AG09319 (cell line): ENCODE data around the gene LDHD.
"Not testable (repeated sequence)": the region's sequence is repeated elsewhere in the genome, so short reads cannot be mapped to it uniquely, and the experiment has no call there.

Experiments used
- DNase-seq: peaks from one replicate; pipeline ENCODE4 v3.0.0-alpha.2; 2010; ENCODE audit warnings: low read depth; ENCODE audit errors: extremely low read depth
- TF ChIP-seq, protein P1 (sequence below): IDR thresholded peaks from 2 replicates; pipeline ENCODE4 v1.5.1; 2011; ENCODE audit warnings: low read depth, mild to moderate bottlenecking, inconsistent platforms, low read length, moderate library complexity

LDHD gene

GRCh38 chr16:75097191-75097761 is 19.3 kb downstream of the LDHD start:
- TF ChIP-seq, protein P1, sequence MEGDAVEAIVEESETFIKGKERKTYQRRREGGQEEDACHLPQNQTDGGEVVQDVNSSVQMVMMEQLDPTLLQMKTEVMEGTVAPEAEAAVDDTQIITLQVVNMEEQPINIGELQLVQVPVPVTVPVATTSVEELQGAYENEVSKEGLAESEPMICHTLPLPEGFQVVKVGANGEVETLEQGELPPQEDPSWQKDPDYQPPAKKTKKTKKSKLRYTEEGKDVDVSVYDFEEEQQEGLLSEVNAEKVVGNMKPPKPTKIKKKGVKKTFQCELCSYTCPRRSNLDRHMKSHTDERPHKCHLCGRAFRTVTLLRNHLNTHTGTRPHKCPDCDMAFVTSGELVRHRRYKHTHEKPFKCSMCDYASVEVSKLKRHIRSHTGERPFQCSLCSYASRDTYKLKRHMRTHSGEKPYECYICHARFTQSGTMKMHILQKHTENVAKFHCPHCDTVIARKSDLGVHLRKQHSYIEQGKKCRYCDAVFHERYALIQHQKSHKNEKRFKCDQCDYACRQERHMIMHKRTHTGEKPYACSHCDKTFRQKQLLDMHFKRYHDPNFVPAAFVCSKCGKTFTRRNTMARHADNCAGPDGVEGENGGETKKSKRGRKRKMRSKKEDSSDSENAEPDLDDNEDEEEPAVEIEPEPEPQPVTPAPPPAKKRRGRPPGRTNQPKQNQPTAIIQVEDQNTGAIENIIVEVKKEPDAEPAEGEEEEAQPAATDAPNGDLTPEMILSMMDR: no peak
- no peak for DNase-seq

DNA sequence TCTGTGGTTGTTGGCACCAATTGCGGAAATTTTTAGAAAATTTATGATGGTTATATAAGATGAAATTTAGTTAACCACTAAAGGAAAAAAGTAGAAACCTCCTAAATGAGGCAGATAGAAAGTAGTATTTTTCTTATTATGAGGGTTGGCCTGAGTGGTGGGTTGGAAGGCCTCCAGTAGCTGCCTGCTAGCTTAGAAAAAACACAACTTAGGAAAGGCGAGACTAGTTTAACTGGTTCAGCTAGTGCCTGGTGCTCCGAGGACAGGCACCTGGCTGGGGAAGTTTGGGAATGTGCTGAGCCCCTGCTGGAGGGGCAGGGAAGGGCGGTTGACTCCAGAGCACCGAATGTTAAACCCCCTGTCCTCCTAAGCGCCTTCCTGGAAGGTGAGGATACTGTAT is 19.9 kb downstream of the LDHD start:
- TF ChIP-seq, protein P1: peak; percentile 14

DNA sequence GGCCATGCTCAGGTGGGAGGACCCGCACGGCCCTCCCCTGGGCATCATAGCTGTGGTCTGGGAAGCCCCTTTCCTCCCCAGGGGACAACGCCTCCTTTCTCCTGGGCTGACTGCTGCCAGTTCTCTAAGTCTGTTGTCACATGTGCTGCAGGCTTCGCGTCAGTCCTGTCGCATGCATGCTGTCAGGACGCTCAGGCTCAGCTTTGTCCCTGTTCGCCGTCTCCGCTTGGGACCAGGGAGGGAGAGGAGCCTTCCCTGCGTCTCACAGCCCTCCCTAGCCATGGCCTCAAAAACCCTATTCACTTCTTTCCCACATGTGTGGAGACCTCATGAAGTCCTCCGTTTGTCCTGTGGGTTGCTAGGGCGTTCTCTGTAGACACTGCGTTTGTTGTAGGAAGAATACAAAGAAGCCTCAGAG is 21.4 kb downstream of the LDHD start:
- DNase-seq: no peak

More for the DNA sequence above, 19.9 kb downstream of the LDHD start:
- DNase-seq: no peak

DNA sequence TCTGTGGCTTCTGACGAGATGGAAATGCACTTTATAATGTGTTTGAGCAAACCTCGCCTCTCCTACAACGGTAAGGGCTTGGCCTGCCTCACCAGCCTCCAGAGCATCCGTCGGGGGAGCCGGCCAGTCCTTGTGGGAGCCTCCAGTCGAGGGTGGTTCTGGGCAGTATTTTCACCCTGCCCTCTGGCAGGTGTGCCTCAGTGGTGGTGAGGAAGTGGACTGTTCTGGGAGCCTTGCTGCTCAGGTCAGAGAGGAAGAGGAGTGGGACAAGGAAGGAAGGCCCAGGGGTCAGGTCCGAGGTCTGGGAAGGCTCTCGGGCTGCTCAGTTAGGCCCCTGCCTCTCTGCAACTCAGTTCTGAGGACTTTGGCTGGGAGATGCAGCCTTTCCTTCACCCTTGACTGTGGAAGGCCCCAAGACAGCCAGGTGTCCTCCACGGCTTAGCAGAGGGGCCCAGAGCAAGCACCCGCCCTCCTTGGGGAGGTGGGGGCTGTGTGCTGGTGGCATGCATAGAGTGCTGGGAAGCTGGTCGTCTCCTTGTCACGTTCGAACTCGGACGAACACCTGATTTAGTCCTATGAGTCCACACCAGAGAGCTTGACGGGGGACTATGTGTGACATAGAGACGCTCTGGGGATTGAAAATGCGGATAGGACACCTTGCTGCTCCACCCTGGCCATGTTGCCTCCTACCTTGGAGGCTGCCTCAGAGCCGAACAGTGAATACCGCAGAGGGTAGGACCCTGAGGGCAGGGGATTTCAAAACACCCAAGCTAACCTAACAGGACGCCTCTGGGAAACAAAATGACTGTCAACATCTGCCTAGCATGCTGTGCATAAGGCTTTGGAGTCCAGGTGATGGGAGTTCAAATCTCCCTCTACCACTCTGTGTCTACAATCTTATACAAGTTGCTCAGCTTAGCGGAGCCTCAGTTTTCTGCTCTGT is 22.7 kb downstream of the LDHD start:
- TF ChIP-seq, protein P1: no peak
- DNase-seq: no peak

More for the DNA sequence above, 21.4 kb downstream of the LDHD start:
- TF ChIP-seq, protein P1: no peak

DNA sequence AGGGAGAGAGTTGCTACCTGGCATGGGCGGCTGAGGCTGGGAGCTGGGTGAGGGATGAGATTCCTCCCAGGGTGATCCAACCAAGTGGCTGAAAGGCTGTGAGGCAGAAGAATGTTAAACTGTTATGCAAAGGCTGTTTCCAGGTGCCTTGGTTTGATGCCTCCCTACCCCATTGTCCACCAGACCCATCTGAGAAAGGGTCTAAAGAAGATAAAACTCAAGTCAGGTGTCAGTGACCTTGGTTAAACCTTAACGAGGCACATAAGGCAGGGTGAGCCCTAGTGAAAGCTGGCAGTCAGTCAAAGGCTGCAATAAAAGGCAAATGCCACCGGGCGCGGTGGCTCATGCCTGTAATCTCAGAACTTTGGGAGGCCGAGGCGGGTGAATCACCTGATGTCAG is 23.8 kb downstream of the LDHD start:
- DNase-seq: no peak
- TF ChIP-seq, protein P1: no peak

GRCh38 chr16:75091619-75092018 is 25.0 kb downstream of the LDHD start:
- DNase-seq: not testable (repeated sequence)

DNA sequence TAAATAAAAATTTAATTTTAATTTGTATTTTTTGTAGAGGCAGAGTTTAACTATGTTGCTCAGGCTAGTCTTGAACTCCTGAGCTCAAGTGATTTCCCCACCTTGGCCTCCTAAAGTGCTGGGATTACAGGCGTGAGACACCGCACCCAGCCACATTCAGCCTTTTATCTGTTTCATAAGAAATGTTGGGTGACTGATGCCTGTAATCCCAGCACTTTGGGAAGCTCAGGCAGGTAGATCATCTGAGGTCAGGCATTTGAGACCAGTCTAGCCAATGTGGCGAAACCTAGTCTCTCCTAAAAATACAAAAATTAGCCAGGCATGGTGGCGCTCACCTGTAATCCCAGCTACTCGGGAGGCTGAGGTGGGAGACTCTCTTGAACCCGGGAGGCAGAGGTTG is 25.7 kb downstream of the LDHD start:
- DNase-seq: not testable (repeated sequence)

DNA sequence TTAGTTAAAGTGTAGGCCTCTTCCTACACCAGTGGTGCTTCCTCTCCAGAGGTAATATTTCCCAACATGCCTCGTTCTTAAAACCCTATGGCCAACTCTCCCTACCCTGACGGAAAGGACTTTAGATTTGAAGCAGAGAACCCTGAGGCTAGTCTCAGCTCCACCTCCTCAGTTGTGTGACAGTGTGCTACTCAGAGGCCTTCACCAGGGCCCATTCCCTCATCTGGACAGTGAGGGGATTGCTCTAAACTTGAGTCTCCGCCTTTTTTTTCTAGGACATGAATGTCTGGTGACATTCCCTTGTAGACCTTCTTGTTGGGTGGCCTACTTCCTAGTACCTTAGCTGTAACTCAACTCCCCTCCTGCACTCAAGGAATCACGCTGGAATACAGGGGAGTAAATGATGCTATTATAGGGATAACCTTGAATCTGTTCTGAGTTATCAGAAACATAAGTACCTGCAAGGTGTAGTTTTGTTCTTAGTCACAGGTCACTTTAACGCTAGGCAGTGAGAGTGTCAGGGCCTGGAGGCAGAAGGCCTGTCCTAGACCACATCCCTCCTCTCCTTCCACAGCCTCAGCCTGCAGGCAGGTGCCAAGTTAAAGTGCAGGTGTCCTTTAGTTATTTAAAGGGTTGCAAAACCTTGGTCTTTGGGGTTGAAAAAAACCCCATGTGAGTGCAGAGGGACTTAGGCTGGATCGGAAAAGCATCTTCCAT is 26.9 kb downstream of the LDHD start:
- TF ChIP-seq, protein P1: no peak

More for the DNA sequence above, 26.9 kb downstream of the LDHD start:
- DNase-seq: no peak
